ENCODE results near the gene TACR2. TPM values are rescaled to one million over a fixed set of nuclear protein-coding genes. Genes with fewer than 3 reads are reported as not detected.

The TACR2 gene
- total RNA-seq, 1 donor from 2014 or later, result 0.60 TPM

GRCh38 chr10:69403519-69403918 is 13.2 kb downstream of the TACR2 start:
- peak in 1 of 2 donors; percentile 60 for DNase-seq (ENCODE audit: low read depth in 2 of 2)

GRCh38 chr10:69403066-69403465 is 13.7 kb downstream of the TACR2 start:
- no peak for DNase-seq (ENCODE audit: low read depth in 2 of 2)

- DNase-seq (ENCODE audit: low read depth in 2 of 2), result no peak
These were observed 14.3 kb downstream of the TACR2 start for GRCh38 chr10:69402386-69402785.

GRCh38 chr10:69401416-69401815 is 15.3 kb downstream of the TACR2 start:
- DNase-seq (ENCODE audit: low read depth in 2 of 2), result no peak

- no peak for DNase-seq (ENCODE audit: low read depth in 2 of 2)
These were observed 15.8 kb downstream of the TACR2 start for GRCh38 chr10:69400936-69401335.

- no peak for DNase-seq (ENCODE audit: low read depth in 2 of 2)
These were observed 18.3 kb downstream of the TACR2 start for GRCh38 chr10:69398466-69398865.

GRCh38 chr10:69397972-69398371 is 18.7 kb downstream of the TACR2 start:
- DNase-seq (ENCODE audit: low read depth in 2 of 2), result no peak

- DNase-seq (ENCODE audit: low read depth in 2 of 2), result peak in 1 of 2 donors; percentile 20
These were observed 22.7 kb downstream of the TACR2 start for GRCh38 chr10:69394020-69394419.

GRCh38 chr10:69392481-69393000 is 24.2 kb downstream of the TACR2 start:
- DNase-seq (ENCODE audit: low read depth in 2 of 2), result peak; percentile 82 to 89

GRCh38 chr10:69391158-69391557 is 25.6 kb downstream of the TACR2 start:
- DNase-seq (ENCODE audit: low read depth in 2 of 2), result no peak

- DNase-seq (ENCODE audit: low read depth in 2 of 2), result peak; percentile 24 to 54
These were observed 26.8 kb downstream of the TACR2 start for GRCh38 chr10:69389827-69390490.

GRCh38 chr10:69388488-69388887 is 28.2 kb downstream of the TACR2 start:
- DNase-seq (ENCODE audit: low read depth in 2 of 2), result no peak

GRCh38 chr10:69387500-69387899 is 29.2 kb downstream of the TACR2 start:
- DNase-seq (ENCODE audit: low read depth in 2 of 2), result no peak

- DNase-seq (ENCODE audit: low read depth in 2 of 2), result no peak
These were observed 31.0 kb downstream of the TACR2 start for GRCh38 chr10:69385454-69386350.

GRCh38 chr10:69384320-69384719 is 32.4 kb downstream of the TACR2 start:
- DNase-seq (ENCODE audit: low read depth in 2 of 2), result no peak

- DNase-seq (ENCODE audit: low read depth in 2 of 2), result peak; percentile 20 to 43
These were observed 33.2 kb downstream of the TACR2 start for GRCh38 chr10:69383558-69383957.

- DNase-seq (ENCODE audit: low read depth in 2 of 2), result peak in 1 of 2 donors; percentile 40
These were observed 34.2 kb downstream of the TACR2 start for GRCh38 chr10:69382382-69383117.

- DNase-seq (ENCODE audit: low read depth in 2 of 2), result no peak
These were observed 36.9 kb downstream of the TACR2 start for GRCh38 chr10:69379800-69380199.

- peak in 1 of 2 donors; percentile 98 for DNase-seq (ENCODE audit: low read depth in 2 of 2)
These were observed 38.8 kb downstream of the TACR2 start for GRCh38 chr10:69377933-69378332.

GRCh38 chr10:69377191-69377590 is 39.5 kb downstream of the TACR2 start:
- peak in 1 of 2 donors; percentile 59 for DNase-seq (ENCODE audit: low read depth in 2 of 2)

GRCh38 chr10:69376662-69377061 is 40.1 kb downstream of the TACR2 start:
- DNase-seq (ENCODE audit: low read depth in 2 of 2), result no peak

Data from lung microvascular endothelial cell (primary cell).